HG03432 (cell line): ENCODE data around the gene CAV3.

Experiments
- ATAC-seq: cut with Tn5 transposase; IDR thresholded peaks from one replicate; pipeline ENCODE4 v1.9.1; 2021; ENCODE audit warnings: mild to moderate bottlenecking, moderate library complexity; ENCODE audit not compliant: unreplicated experiment

CAV3 gene

GRCh38 chr3:8734137-8734878 is 706 bp downstream of the CAV3 start:
- no peak for ATAC-seq

DNA sequence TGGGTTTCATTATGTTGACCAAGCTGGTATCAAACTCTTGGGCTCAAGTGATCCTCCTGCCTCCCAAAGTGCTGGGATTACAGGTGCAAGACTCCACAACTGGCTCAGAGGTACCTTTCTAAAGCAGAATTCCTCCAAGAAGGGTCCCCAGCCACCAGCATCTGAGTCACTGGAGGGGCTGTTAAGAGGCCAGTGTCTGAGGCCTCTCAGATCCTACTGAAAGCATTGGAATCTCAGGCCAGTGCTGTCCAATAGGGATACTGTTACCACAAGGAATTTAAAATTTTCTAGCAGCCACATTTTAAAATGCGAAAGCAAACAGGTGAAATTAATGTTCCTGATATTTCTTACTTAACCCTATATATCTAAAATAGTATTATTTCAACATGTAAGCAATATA is 1.3 kb downstream of the CAV3 start:
- no peak for ATAC-seq

GRCh38 chr3:8736436-8736835 is 2.8 kb downstream of the CAV3 start:
- ATAC-seq, result no peak

GRCh38 chr3:8737301-8737700 is 3.7 kb downstream of the CAV3 start:
- no peak for ATAC-seq

DNA sequence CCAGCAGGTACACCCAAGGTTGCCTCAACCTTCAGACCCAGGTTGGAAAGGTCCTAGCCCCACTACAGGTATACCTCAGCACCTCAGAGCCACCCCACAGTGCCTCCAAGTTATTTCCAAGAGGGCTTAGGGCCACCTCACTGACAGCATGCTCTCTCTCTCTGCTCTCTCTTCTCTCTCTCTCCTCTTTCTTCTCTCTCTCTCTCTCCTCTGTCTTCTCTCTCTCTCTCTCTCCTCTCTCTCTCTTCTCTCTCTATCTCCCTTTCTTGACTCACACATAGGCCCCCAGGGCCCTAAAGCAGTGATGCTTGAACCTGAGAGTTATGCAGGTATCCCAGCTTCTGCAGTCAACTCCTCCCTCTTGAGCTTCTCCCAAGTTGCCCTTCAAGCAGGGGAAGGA is 4.2 kb downstream of the CAV3 start:
- no peak for ATAC-seq

DNA sequence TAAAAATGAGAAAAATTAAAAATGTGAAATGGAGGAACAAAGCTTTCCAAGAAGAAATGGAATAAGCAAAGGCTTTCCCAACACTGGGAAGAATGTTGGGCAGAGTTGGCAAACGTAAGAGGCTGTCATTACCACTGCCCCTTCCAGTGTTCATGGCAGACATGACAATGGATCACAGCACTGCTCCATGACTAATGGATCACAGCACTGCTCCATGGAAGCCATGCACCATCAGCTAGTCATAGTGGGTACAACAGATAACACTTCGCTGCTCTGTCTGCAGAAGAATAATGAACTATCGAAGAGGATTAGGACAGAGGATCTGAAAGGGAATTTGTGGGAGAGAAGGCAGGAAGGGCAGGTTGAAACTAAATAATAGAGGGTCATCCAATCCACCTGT is 5.0 kb downstream of the CAV3 start:
- no peak for ATAC-seq

DNA sequence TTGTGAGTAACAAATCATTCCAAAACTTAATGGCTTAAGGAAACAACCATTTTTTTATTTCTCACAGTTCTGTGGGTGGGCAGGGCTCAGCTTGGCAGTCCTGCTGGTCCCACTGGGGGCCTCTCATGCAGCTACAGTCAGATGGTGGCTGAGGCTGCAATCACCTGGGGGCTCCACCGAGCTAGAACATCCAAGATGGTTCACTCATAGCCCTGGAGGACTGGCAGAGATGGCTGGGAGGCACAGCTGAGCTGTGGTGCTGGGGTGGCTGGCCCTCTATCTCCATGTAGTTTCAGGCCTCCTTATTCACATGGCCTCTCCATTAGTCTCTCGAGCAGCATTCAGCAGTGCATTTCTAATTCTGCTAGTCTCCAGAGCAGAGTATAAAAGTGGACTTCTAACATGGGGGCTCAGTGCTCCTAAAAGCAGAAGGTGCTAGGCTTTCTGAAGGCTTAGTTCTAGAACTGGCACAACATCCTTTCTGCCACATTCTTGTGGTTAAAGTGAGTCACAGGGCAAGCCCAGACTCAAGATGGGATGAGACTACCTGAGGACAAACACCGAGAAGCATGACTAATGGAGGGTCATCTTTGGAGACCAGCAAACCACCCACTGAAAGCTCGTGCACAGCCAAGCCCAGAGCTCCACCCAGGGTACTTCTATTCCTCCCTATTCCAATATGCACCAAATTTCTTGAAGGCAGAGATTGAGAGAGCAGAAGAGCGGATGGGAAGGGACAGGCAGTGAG is 6.3 kb downstream of the CAV3 start:
- peak; percentile 79 for ATAC-seq

DNA sequence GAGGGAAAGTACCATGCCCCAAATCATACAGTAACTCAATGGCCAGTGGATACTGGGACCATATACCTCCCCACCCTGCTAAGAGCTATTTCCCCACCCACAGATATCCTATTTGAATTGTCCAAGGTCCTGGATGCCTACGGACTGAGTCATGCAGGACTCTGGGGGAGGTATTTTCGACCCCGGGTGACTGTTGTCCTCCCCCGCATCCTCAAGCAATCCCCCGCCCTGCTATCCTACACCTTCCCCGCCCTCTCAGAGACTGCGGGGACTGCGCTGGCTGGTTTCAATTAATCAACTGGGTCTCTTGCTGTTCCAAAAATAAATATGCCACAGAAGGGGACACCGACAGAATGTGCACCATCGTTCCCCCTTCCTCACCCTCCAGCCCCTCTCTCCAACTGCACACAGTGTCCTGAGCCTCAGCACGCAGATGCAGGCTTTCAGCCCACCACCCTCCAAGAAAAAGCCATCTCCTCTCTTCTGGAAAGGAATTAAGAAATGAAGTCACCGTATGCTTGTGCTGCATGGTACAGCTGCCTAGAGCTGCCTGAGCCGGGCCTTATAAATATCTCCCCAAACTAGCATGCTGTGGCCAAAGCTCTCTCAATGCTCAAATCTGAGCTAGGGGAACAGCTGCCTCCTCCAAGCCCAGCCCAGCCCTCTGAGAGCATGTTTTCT is 8.1 kb downstream of the CAV3 start:
- no peak for ATAC-seq

DNA sequence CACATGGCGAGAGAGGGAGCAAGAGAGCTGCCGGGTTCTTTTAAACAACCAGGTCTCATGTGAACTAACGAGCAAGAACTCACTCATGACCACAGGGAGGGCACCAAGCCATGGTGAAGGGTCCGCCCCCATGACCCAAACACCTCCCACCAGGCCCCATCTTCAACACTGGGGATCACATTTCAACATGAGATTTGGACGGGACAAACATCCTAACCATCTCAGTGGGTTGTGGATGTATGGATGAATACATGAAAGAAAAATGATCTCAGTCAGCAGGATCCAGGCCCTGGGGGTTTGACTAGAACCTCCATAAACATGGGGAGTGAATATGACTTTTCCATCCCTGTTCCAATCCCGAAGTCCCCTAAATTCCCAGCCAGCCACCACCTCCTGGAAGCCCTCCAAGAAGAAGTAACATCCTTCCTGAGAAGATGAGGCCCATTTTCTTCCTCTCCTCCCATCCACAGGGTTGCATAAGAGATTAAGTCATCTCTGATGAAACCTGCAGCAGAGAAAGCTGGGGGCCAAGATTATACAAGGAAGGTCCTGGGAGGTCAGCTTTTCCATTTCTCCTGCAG is 9.5 kb downstream of the CAV3 start:
- ATAC-seq, result no peak

DNA sequence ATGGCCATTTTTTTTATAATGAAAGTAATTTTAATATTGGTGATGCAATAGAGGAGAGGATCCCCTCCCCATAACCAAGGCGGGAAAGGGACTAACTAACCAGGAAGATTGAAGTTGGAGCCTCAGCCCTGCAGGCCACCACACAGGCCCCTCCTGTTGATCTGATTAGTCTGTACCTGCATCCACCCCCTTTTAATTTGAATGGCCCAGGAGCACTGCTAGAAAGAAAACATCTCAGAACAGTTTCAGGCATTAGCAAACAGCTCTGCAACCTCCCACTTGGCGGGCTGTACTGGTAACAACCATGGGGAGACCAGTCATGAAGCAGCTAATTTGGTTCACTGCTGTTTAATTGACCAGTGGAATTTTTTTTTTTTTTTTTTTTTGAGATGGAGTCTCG is 10.3 kb downstream of the CAV3 start:
- no peak for ATAC-seq

DNA sequence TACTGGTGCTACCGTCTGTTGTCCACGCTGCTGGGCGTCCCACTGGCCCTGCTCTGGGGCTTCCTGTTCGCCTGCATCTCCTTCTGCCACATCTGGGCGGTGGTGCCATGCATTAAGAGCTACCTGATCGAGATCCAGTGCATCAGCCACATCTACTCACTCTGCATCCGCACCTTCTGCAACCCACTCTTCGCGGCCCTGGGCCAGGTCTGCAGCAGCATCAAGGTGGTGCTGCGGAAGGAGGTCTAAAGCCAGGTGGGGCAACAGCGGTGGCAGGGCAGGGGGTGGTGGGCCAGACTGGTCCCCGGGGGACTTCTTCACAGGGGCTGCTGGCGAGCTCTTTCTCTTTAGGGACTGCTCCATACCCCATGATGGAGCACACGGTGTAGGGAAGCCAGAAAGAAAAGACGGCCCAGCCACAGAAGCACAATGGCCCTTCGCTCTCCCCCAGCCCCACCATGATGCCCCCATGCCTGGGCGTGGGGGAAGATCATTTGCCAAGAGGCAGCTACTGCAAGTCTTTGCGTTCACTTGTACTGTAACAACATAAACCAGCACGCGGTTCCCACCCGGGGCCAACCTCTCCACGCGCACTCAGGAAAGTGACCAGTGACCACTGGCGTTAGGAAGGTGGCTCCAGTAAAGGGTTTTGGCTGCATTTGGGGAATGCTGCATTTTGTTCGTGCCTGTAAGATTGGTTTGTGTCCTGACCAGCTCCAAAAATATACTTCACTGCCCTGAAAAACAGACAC is 12.2 kb downstream of the CAV3 start:
- no peak for ATAC-seq

DNA sequence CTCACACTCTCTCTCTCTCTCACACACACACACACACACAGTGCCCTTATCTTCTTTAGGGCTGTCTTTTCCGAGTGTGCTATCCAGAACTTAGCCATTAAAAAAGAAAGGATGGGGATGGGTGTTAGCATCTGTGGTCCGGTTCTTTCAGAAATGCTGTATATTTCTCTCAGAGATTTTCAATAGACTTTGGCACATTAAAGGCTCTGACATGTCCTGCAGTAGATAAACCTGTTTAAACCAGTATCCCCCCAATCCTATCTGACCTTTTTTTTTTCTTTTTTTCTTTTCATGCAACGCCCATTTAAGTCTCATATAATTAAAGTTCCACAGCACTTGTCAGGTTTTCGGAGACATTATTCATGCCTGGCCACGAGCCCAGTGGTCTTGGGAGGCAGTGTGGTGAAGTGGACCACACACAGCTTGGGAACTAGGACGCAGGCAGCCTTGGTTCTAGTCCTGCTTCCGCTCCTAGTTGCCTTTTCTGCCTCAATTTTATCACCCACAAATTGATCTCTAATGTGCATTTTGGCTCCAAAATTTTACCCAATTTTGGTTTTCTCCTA is 13.3 kb downstream of the CAV3 start:
- no peak for ATAC-seq

DNA sequence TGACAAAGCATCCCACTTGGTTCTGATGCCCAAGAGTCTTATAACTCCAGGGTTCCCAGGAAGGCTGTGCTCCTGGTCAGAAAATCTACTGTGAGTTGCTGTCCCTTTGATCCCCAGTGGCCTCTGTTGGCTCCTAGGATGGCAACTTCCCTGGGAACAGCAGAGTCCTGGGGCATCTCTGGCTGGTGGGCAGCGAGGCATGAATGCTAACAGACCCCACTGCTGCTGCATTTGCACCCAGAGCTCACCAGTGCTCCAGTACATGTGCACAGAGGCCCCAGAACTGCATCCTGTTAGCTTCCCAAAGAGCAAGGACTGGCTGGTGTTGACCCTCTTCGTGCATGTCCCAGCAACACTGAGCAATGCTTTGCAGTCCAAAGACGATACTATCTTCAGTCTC is 15.7 kb downstream of the CAV3 start:
- ATAC-seq, result no peak

- no peak for ATAC-seq
These were observed 19.2 kb downstream of the CAV3 start for GRCh38 chr3:8752832-8753231.

GRCh38 chr3:8755097-8755496 is 21.5 kb downstream of the CAV3 start:
- no peak for ATAC-seq

DNA sequence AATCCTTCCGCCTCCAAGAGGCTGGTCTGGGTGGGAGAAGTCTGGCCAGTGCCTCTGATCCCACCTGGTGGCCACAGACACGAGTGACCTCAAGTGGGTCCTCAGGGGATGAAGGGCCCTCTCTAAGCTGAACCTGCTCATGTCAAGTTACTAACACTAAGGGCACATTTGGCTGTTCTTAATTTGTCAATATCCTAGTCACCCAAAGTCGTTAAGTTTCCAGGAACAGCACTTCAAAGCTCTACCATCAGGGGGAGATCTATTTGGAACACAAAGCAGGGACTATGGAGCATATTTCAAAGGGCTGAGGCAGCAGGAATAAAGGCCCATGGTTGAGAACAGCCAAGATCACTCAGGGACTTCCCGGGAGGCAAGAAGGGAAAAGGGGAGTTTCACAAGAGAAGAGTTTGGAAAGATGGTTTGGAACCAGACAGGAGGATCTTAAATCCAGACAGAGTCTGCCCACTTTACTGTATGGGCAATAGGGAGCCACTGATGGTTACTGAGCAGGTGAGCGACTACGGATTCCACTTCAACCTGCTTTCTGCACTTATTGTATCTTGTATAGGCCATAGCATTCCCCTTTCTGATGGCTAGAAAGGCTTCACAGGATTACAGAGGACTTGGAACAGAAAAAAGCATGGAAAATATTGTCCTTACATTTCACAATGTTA is 22.1 kb downstream of the CAV3 start:
- ATAC-seq, result no peak

- ATAC-seq, result no peak
These were observed 23.1 kb downstream of the CAV3 start for GRCh38 chr3:8756671-8757070.

GRCh38 chr3:8757551-8758518 is 24.2 kb downstream of the CAV3 start:
- ATAC-seq, result no peak
